IPS-18a (cell line): ENCODE data around the gene STIM2.

Experiments
- H3K27ac ChIP-seq: one replicate; pipeline ENCODE4 v1.5.1; 2013; ENCODE audit warnings: low read length
- H3K27me3 ChIP-seq: one replicate; pipeline ENCODE4 v1.6.1; 2013; ENCODE audit warnings: mild to moderate bottlenecking, low read length; ENCODE audit not compliant: control insufficient read depth, insufficient read depth
- H3K36me3 ChIP-seq: one replicate; pipeline ENCODE4 v1.6.1; 2013; ENCODE audit warnings: low read depth, low read length; ENCODE audit not compliant: control insufficient read depth
- H3K4me1 ChIP-seq: one replicate; pipeline ENCODE4 v1.6.1; 2013; ENCODE audit warnings: low read depth, low read length; ENCODE audit not compliant: control insufficient read depth
- H3K4me3 ChIP-seq: one replicate; pipeline ENCODE4 v1.5.1; 2013; ENCODE audit warnings: low read length
- H3K9ac ChIP-seq: one replicate; pipeline ENCODE4 v1.6.1; 2013; ENCODE audit warnings: mild to moderate bottlenecking, low read length, moderate library complexity
- H3K9me3 ChIP-seq: one replicate; pipeline ENCODE4 v1.6.1; 2013; ENCODE audit warnings: low read depth, low read length; ENCODE audit not compliant: control insufficient read depth

Gene STIM2

GRCh38 chr4:26912069-26912468 lies 51.4 kb downstream of the STIM2 start:
- Histone ChIP-seq H3K27ac (no peak overlapping the region), H3K9me3 (no peaks in the 10 kb centered on the region), H3K36me3 (no peaks in the 10 kb centered on the region), H3K9ac (no peak overlapping the region), H3K27me3 (no peaks in the 10 kb centered on the region), H3K4me1 (peaks cover 10% of the 10 kb centered on the region), H3K4me3 (no peak overlapping the region)

- H3K36me3 ChIP-seq, result no peaks in the 10 kb centered on the region
- H3K4me1 ChIP-seq, result peaks cover 10% of the 10 kb centered on the region
- H3K27me3 ChIP-seq, result no peaks in the 10 kb centered on the region
- no peak overlapping the region for H3K9ac ChIP-seq
- H3K27ac ChIP-seq, result no peak overlapping the region
- no peaks in the 10 kb centered on the region for H3K9me3 ChIP-seq
- H3K4me3 ChIP-seq, result no peak overlapping the region
Measured at GRCh38 chr4:26912810-26913209, 52.2 kb downstream of the STIM2 start.

GRCh38 chr4:26916195-26916594 lies 55.6 kb downstream of the STIM2 start:
- no peak overlapping the region for H3K9ac ChIP-seq
- no peak overlapping the region for H3K27ac ChIP-seq
- H3K27me3 ChIP-seq, result no peaks in the 10 kb centered on the region
- H3K4me1 ChIP-seq, result peaks cover 10% of the 10 kb centered on the region
- H3K36me3 ChIP-seq, result peaks cover 3% of the 10 kb centered on the region
- no peak overlapping the region for H3K4me3 ChIP-seq
- H3K9me3 ChIP-seq, result no peaks in the 10 kb centered on the region

- H3K27ac ChIP-seq, result no peak overlapping the region
- H3K27me3 ChIP-seq, result no peaks in the 10 kb centered on the region
- peaks cover 6% of the 10 kb centered on the region for H3K4me1 ChIP-seq
- H3K36me3 ChIP-seq, result no peaks in the 10 kb centered on the region
- no peak overlapping the region for H3K9ac ChIP-seq
- H3K4me3 ChIP-seq, result no peak overlapping the region
- H3K9me3 ChIP-seq, result no peaks in the 10 kb centered on the region
Measured at GRCh38 chr4:26930964-26931363, 70.3 kb downstream of the STIM2 start.

- Histone ChIP-seq H3K4me3 (no peak overlapping the region), H3K27me3 (no peaks in the 10 kb centered on the region), H3K4me1 (peaks cover 6% of the 10 kb centered on the region), H3K36me3 (no peaks in the 10 kb centered on the region), H3K27ac (no peak overlapping the region), H3K9me3 (no peaks in the 10 kb centered on the region), H3K9ac (no peak overlapping the region)
Measured at GRCh38 chr4:26931451-26931850, 70.8 kb downstream of the STIM2 start.

GRCh38 chr4:26931966-26932365 lies 71.3 kb downstream of the STIM2 start:
- Histone ChIP-seq H3K27ac (no peak overlapping the region), H3K9me3 (no peaks in the 10 kb centered on the region), H3K9ac (no peak overlapping the region), H3K36me3 (no peaks in the 10 kb centered on the region), H3K27me3 (no peaks in the 10 kb centered on the region), H3K4me3 (no peak overlapping the region), H3K4me1 (peaks cover 6% of the 10 kb centered on the region)

- Histone ChIP-seq H3K9ac (no peak overlapping the region), H3K36me3 (no peaks in the 10 kb centered on the region), H3K4me1 (peaks cover 14% of the 10 kb centered on the region), H3K27me3 (no peaks in the 10 kb centered on the region), H3K4me3 (no peak overlapping the region), H3K27ac (no peak overlapping the region), H3K9me3 (no peaks in the 10 kb centered on the region)
Measured at GRCh38 chr4:26935397-26935796, 74.8 kb downstream of the STIM2 start.

GRCh38 chr4:26936284-26937065 lies 75.8 kb downstream of the STIM2 start:
- peaks cover 16% of the 10 kb centered on the region for H3K4me1 ChIP-seq
- no peaks in the 10 kb centered on the region for H3K27me3 ChIP-seq
- no peaks in the 10 kb centered on the region for H3K9me3 ChIP-seq
- no peak overlapping the region for H3K4me3 ChIP-seq
- no peak overlapping the region for H3K9ac ChIP-seq
- no peak overlapping the region for H3K27ac ChIP-seq
- no peaks in the 10 kb centered on the region for H3K36me3 ChIP-seq

GRCh38 chr4:26937139-26937538 lies 76.5 kb downstream of the STIM2 start:
- Histone ChIP-seq H3K4me3 (no peak overlapping the region), H3K27ac (no peak overlapping the region), H3K9ac (no peak overlapping the region), H3K9me3 (no peaks in the 10 kb centered on the region), H3K4me1 (peaks cover 16% of the 10 kb centered on the region), H3K36me3 (no peaks in the 10 kb centered on the region), H3K27me3 (no peaks in the 10 kb centered on the region)

- Histone ChIP-seq H3K4me3 (no peak overlapping the region), H3K9ac (no peak overlapping the region), H3K9me3 (no peaks in the 10 kb centered on the region), H3K4me1 (peaks cover 16% of the 10 kb centered on the region), H3K27ac (no peak overlapping the region), H3K36me3 (no peaks in the 10 kb centered on the region), H3K27me3 (no peaks in the 10 kb centered on the region)
Measured at GRCh38 chr4:26937567-26937966, 76.9 kb downstream of the STIM2 start.

GRCh38 chr4:26938516-26938915 lies 77.9 kb downstream of the STIM2 start:
- Histone ChIP-seq H3K4me3 (no peak overlapping the region), H3K9ac (no peak overlapping the region), H3K4me1 (peaks cover 16% of the 10 kb centered on the region), H3K36me3 (no peaks in the 10 kb centered on the region), H3K9me3 (no peaks in the 10 kb centered on the region), H3K27me3 (no peaks in the 10 kb centered on the region), H3K27ac (no peak overlapping the region)

- Histone ChIP-seq H3K36me3 (no peaks in the 10 kb centered on the region), H3K27me3 (no peaks in the 10 kb centered on the region), H3K9me3 (no peaks in the 10 kb centered on the region), H3K4me1 (peaks cover 16% of the 10 kb centered on the region), H3K4me3 (no peak overlapping the region), H3K9ac (no peak overlapping the region), H3K27ac (no peak overlapping the region)
Measured at GRCh38 chr4:26941951-26942350, 81.3 kb downstream of the STIM2 start.
